ENCODE data around the gene ABR. TPM values are rescaled to one million over a fixed set of nuclear protein-coding genes. Genes with fewer than 3 reads are reported as not detected.
"Not testable (repeated sequence)": the region's sequence is repeated elsewhere in the genome, so short reads cannot be mapped to it uniquely, and the experiment has no call there.

The ABR gene
- total RNA-seq, 1 experiment from 2014 or later = 172 TPM

DNA sequence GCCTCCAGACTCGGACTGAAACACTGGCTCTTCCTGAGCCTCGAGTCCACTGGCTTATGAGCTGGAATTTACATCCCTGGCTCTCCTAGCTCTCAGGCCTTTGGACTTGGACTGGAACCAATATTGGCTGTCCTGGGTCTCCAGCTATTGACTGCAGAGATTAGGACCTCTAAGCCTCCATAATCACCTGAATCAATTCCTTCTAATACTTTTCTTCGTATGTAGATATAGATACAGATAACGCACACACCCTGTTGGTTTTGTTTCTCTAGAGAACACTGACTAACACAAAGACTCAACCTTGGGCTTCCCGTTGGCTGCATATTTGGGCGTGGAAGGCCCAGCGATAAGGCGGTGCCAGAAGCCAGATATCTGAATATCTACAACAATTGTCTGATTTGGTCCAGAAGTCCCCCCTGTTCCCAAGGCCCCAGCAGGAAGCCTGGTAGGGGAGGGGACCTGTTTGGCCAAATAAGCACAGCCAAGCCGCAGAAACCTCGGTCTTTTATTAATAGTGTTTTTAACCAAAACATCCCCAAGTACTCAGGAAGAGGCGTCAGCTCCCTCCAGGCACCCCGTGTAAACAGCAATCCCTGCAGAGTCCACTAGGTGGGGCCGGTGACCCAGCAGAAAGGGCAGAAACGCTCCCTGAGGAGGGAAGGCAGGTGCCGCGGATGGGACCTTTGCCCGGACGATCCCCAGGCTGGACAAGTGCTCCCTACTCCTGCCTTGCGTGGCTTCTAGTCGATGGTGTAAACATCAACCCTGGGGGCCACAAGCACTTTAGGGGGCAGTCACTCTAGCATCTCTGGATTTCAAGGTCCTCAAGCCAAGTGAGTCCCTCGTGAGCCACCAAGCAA lies 57.0 kb downstream of the ABR start:
- ATAC-seq (peak; percentile 85), DNase-seq (ENCODE audit: low read depth, low spot score) (no peak)
- ChIA-PET POLR2A (interaction anchor here (0.5 kb wide), 1 partner anchor 139 kb away, joined by 4 read pairs; no protein-coding TSS in a partner anchor), CTCF (interaction anchor here (0.6 to 1.4 kb wide), 7 partner anchors 12 to 70 kb away, joined by 3 to 9 read pairs (median 4); no protein-coding TSS in a partner anchor)
- Histone ChIP-seq H3K27me3 (ENCODE audit: control insufficient read depth, insufficient read depth, low read length) (no peaks in the 10 kb centered on the region), H3K9me3 (ENCODE audit: control insufficient read depth, insufficient read depth, low read depth, low read length) (no peaks in the 10 kb centered on the region), H3K4me1 (ENCODE audit: control insufficient read depth, insufficient read depth, low read length) (peaks cover 14% of the 10 kb centered on the region), H3K27ac (ENCODE audit: low read length) (peak overlapping the region; percentile 39), H3K4me3 (ENCODE audit: low read depth in 2 of 2, low read length in 2 of 2) (no peak overlapping the region), H3K36me3 (ENCODE audit: control insufficient read depth, insufficient read depth, low read length) (no peaks in the 10 kb centered on the region)
- TF ChIP-seq CTCF (IDR thresholded peaks at IDR 0.05) (peak; percentile 95), POLR2AphosphoS5 (IDR thresholded peaks at IDR 0.05; ENCODE audit: low read depth, low read length) (no peak)
- in situ Hi-C loops (cut with HindIII; ENCODE audit: low pct_unique_long_range_greater_than_20kb, low sequenced_read_pairs) = no loop called here
- intact Hi-C loops (cut with micrococcal nuclease; ENCODE audit: unreplicated experiment) = loop anchor here (5.0 kb wide), 1 partner anchor 65 kb away; no protein-coding TSS in a partner anchor
- BruUV-seq (replicated peaks) = no TSS peak

- DNase-seq (ENCODE audit: low read depth, low spot score); in situ Hi-C loops (cut with HindIII; ENCODE audit: low pct_unique_long_range_greater_than_20kb, low sequenced_read_pairs); H3K27ac ChIP-seq (ENCODE audit: low read length); ATAC-seq; H3K9me3 ChIP-seq (ENCODE audit: control insufficient read depth, insufficient read depth, low read depth, low read length); H3K36me3 ChIP-seq (ENCODE audit: control insufficient read depth, insufficient read depth, low read length); H3K4me3 ChIP-seq (ENCODE audit: low read depth in 2 of 2, low read length in 2 of 2); H3K27me3 ChIP-seq (ENCODE audit: control insufficient read depth, insufficient read depth, low read length); POLR2A ChIA-PET; BruUV-seq (replicated peaks): not testable (repeated sequence)
- peaks cover 11% of the 10 kb centered on the region for H3K4me1 ChIP-seq (ENCODE audit: control insufficient read depth, insufficient read depth, low read length)
- CTCF ChIA-PET = interaction anchor here (0.8 to 1.4 kb wide), 2 partner anchors 22 to 146 kb away, joined by 3 read pairs; no protein-coding TSS in a partner anchor
- intact Hi-C loops (cut with micrococcal nuclease; ENCODE audit: unreplicated experiment) = loop anchor here (5.0 kb wide), 1 partner anchor 66 kb away; no protein-coding TSS in a partner anchor
Observed at GRCh38 chr17:1121442-1121817, 58.4 kb downstream of the ABR start.

DNA sequence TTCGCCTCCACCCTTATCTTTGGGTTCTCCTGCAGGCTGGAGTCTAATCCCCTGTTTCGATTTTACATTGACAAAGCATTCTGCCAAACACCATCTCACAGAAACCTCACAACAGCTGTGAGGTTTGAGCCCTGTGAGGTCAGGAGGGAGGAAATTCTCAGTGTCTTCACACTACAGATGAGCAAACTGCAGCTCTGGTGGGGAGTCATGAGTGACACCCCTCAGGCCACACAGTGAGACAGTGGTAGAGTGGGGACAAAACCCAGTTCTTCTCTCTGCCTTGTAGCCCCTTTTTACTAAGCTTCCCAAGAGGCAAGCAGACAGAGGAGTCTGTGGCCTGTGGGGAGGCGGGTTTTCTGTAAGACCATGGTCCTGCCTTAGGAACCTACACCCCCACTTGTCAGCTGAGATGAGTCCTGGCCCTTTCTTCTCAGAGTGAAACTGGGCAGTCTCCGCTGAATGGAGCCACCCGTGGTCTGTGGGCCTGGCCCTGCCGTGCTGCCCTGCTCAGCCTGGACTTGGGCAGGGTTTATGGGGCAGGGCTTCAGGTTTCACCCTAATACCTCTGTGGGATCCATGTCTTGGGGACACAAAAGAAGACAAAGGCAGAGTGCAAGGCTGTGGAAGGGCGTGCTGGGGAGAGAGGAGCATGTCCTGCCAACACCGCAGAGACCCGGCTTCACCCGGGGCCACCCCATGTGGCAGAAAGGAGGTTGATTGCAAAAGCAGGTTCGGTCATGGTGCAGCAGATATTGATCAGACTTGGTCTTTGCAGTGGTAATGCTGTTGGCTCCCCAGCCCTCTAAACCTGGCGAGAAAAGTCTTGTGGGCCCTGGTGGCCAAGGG lies 59.0 kb downstream of the ABR start:
- no peak for TF ChIP-seq POLR2AphosphoS5 (IDR thresholded peaks at IDR 0.05; ENCODE audit: low read depth, low read length)
- TF ChIP-seq, protein P1, sequence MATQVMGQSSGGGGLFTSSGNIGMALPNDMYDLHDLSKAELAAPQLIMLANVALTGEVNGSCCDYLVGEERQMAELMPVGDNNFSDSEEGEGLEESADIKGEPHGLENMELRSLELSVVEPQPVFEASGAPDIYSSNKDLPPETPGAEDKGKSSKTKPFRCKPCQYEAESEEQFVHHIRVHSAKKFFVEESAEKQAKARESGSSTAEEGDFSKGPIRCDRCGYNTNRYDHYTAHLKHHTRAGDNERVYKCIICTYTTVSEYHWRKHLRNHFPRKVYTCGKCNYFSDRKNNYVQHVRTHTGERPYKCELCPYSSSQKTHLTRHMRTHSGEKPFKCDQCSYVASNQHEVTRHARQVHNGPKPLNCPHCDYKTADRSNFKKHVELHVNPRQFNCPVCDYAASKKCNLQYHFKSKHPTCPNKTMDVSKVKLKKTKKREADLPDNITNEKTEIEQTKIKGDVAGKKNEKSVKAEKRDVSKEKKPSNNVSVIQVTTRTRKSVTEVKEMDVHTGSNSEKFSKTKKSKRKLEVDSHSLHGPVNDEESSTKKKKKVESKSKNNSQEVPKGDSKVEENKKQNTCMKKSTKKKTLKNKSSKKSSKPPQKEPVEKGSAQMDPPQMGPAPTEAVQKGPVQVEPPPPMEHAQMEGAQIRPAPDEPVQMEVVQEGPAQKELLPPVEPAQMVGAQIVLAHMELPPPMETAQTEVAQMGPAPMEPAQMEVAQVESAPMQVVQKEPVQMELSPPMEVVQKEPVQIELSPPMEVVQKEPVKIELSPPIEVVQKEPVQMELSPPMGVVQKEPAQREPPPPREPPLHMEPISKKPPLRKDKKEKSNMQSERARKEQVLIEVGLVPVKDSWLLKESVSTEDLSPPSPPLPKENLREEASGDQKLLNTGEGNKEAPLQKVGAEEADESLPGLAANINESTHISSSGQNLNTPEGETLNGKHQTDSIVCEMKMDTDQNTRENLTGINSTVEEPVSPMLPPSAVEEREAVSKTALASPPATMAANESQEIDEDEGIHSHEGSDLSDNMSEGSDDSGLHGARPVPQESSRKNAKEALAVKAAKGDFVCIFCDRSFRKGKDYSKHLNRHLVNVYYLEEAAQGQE (IDR thresholded peaks at IDR 0.05; ENCODE audit: insufficient read depth in 1 of 2, low read depth in 2 of 2, low read length in 1 of 2) = no peak
- no peak for TF ChIP-seq TCF7L2 (IDR thresholded peaks at IDR 0.05; ENCODE audit: low read depth, low read length)
- no peak for TF ChIP-seq SIN3A (IDR thresholded peaks at IDR 0.05; ENCODE audit: borderline replicate concordance, insufficient read depth, low read depth, low read length)
- TF ChIP-seq CTCF (IDR thresholded peaks at IDR 0.05) = no peak

More for the DNA sequence above, 59.0 kb downstream of the ABR start:
- intact Hi-C loops (cut with micrococcal nuclease; ENCODE audit: unreplicated experiment) = loop anchor here (5.0 kb wide), 1 partner anchor 66 kb away; no protein-coding TSS in a partner anchor
- Histone ChIP-seq H3K27ac (ENCODE audit: low read length) (peak overlapping the region; percentile 23; the same call in 1 of the 2 replicates), H3K4me3 (ENCODE audit: low read depth in 2 of 2, low read length in 2 of 2) (no peak overlapping the region), H3K27me3 (ENCODE audit: control insufficient read depth, insufficient read depth, low read length) (no peaks in the 10 kb centered on the region), H3K4me1 (ENCODE audit: control insufficient read depth, insufficient read depth, low read length) (peaks cover 13% of the 10 kb centered on the region), H3K36me3 (ENCODE audit: control insufficient read depth, insufficient read depth, low read length) (no peaks in the 10 kb centered on the region), H3K9me3 (ENCODE audit: control insufficient read depth, insufficient read depth, low read depth, low read length) (no peaks in the 10 kb centered on the region)
- BruUV-seq (replicated peaks) = no TSS peak
- in situ Hi-C loops (cut with HindIII; ENCODE audit: low pct_unique_long_range_greater_than_20kb, low sequenced_read_pairs) = no loop called here
- ChIA-PET CTCF (interaction anchor here (0.8 kb wide), 1 partner anchor 147 kb away, joined by 3 read pairs; no protein-coding TSS in a partner anchor), POLR2A (no interaction called here)
- ATAC-seq (no peak), DNase-seq (ENCODE audit: low read depth, low spot score) (no peak)
